Liver (tissue), 9 donors: ENCODE data around the gene ZC3H8. TPM values are rescaled to one million over a fixed set of nuclear protein-coding genes. Genes with fewer than 3 reads are reported as not detected.

Source experiments
- DNase-seq: peaks from one replicate; pipeline ENCODE4 v3.0.0-alpha.2; 2017; ENCODE audit warnings: low spot score
- H3K27ac ChIP-seq, 2 donors: one replicate each; pipeline ENCODE4 v1.7.0; 2013; ENCODE audit warnings: inconsistent platforms in 2 of 2, low read length in 2 of 2, control low read depth in 1 of 2, low read depth in 1 of 2, mild to moderate bottlenecking in 1 of 2
- H3K27me3 ChIP-seq, 4 donors: one replicate each; pipeline versions ENCODE4 v1.6.1 to v1.7.0; 2013; ENCODE audit warnings: low read length in 3 of 4, inconsistent platforms in 1 of 4, mild to moderate bottlenecking in 1 of 4, moderate library complexity in 1 of 4; ENCODE audit not compliant: control insufficient read depth in 4 of 4, insufficient read depth in 4 of 4
- H3K36me3 ChIP-seq, 4 donors: one replicate each; pipeline versions ENCODE4 v1.6.1 to v1.7.0; 2013; ENCODE audit warnings: low read length in 3 of 4, mild to moderate bottlenecking in 3 of 4, low read depth in 1 of 4, moderate library complexity in 1 of 4; ENCODE audit not compliant: control insufficient read depth in 4 of 4, insufficient read depth in 3 of 4
- H3K4me1 ChIP-seq, 4 donors: one replicate each; pipeline versions ENCODE4 v1.6.1 to v1.7.0; 2013; ENCODE audit warnings: low read length in 3 of 4, mild to moderate bottlenecking in 3 of 4, moderate library complexity in 1 of 4; ENCODE audit not compliant: control insufficient read depth in 4 of 4, insufficient read depth in 4 of 4
- H3K4me3 ChIP-seq, 3 donors: one replicate each; pipeline versions ENCODE4 v1.6.1 to v1.7.0; 2013; ENCODE audit warnings: low read length in 3 of 3, control low read depth in 1 of 3, low read depth in 1 of 3, mild to moderate bottlenecking in 1 of 3
- H3K9ac ChIP-seq, 2 donors: one replicate each; pipeline ENCODE4 v1.7.0; 2013; ENCODE audit warnings: low read length in 2 of 2, mild to moderate bottlenecking in 2 of 2, moderate library complexity in 2 of 2, control low read depth in 1 of 2, low read depth in 1 of 2
- H3K9me3 ChIP-seq, 4 donors: one replicate each; pipeline versions ENCODE4 v1.6.1 to v1.7.0; 2013; ENCODE audit warnings: low read length in 3 of 4; ENCODE audit not compliant: control insufficient read depth in 4 of 4
- ATF3 ChIP-seq: IDR thresholded peaks from 2 replicates; pipeline ENCODE4 v1.6.1; 2016; ENCODE audit warnings: antibody characterized with exemption
- CTCF ChIP-seq: fragments of 150-350 bp; IDR thresholded peaks from 2 replicates; pipeline ENCODE4 v1.5.1; 2017; ENCODE audit warnings: improper control_type of control experiment, low read depth, low read length; ENCODE audit not compliant: missing input control
- EGR1 ChIP-seq, 2 donors: IDR thresholded peaks; 2 replicates each; pipeline ENCODE4 v1.6.1; 2016 to 2018; ENCODE audit warnings: antibody characterized with exemption in 2 of 2, low read depth in 2 of 2
- FOXA1 ChIP-seq: IDR thresholded peaks from 2 replicates; pipeline ENCODE4 v1.6.1; 2016; ENCODE audit warnings: antibody characterized with exemption
- FOXA2 ChIP-seq: IDR thresholded peaks from 2 replicates; pipeline ENCODE4 v1.6.1; 2016; ENCODE audit warnings: antibody characterized with exemption
- GABPA ChIP-seq, 2 donors: IDR thresholded peaks in 1 of 2; conservative IDR thresholded peaks in 1 of 2; 2 replicates each; pipeline ENCODE4 v1.6.1; 2016; ENCODE audit warnings: antibody characterized with exemption in 2 of 2, mild to moderate bottlenecking in 1 of 2, moderate library complexity in 1 of 2
- HNF4A ChIP-seq, 2 donors: conservative IDR thresholded peaks; 2 replicates each; pipeline ENCODE4 v1.6.1; 2016; ENCODE audit warnings: antibody characterized with exemption in 2 of 2, mild to moderate bottlenecking in 2 of 2
- HNF4G ChIP-seq: IDR thresholded peaks from 2 replicates; pipeline ENCODE4 v1.6.1; 2016; ENCODE audit warnings: antibody characterized with exemption
- JUND ChIP-seq, 2 donors: IDR thresholded peaks; 2 replicates each; pipeline ENCODE4 v1.6.1; 2016; ENCODE audit warnings: antibody characterized with exemption in 2 of 2
- NR2F2 ChIP-seq: IDR thresholded peaks from 2 replicates; pipeline ENCODE4 v1.6.1; 2016; ENCODE audit warnings: antibody characterized with exemption
- RAD21 ChIP-seq, 2 donors: IDR thresholded peaks; 2 replicates each; pipeline ENCODE4 v1.6.1; 2016; ENCODE audit warnings: antibody characterized with exemption in 2 of 2, mild to moderate bottlenecking in 2 of 2
- REST ChIP-seq: IDR thresholded peaks from 2 replicates; pipeline ENCODE4 v1.6.1; 2016; ENCODE audit warnings: antibody characterized with exemption, mild to moderate bottlenecking
- RXRA ChIP-seq, 2 donors: IDR thresholded peaks; 2 replicates each; pipeline ENCODE4 v1.6.1; 2017 to 2018; ENCODE audit warnings: antibody characterized with exemption in 2 of 2, mild to moderate bottlenecking in 1 of 2
- SP1 ChIP-seq: IDR thresholded peaks from 2 replicates; pipeline ENCODE4 v1.6.1; 2018; ENCODE audit warnings: antibody characterized with exemption, mild to moderate bottlenecking
- TAF1 ChIP-seq: conservative IDR thresholded peaks from 2 replicates; pipeline ENCODE4 v1.6.1; 2016; ENCODE audit warnings: antibody characterized with exemption, mild to moderate bottlenecking
- YY1 ChIP-seq: IDR thresholded peaks from 2 replicates; pipeline ENCODE4 v1.6.1; 2016; ENCODE audit warnings: antibody characterized with exemption, mild to moderate bottlenecking
- ZBTB33 ChIP-seq: IDR thresholded peaks from 2 replicates; pipeline ENCODE4 v1.6.1; 2016; ENCODE audit warnings: antibody characterized with exemption
- WGBS: extraction: QIAGEN DNeasy Blood & Tissue Kit; methylation state at CpG from one replicate; pipeline ENCODE4 v1.1.7; 2013; 5-methylcytosine and 5-hydroxymethylcytosine counted together
- polyA plus RNA-seq, 2 donors: library from polyadenylated mRNA; stranded (reverse) in 1 of 2; unstranded in 1 of 2; fragments of 200-250 nt in 1 of 2; fragments of >200 nt in 1 of 2; fragmentation: Nextera tagmentation in 1 of 2; extraction: Ambion mirVana in 1 of 2; gene quantifications; one replicate each; pipeline versions ENCODE4 v1.2.1 to v1.2.3, GENCODE V29; 2013 to 2015
- total RNA-seq, 2 donors: library from RNA; depleted of rRNA; stranded (reverse); fragments of >200 nt; gene quantifications; one replicate each; pipeline ENCODE4 v1.2.3, GENCODE V29; 2014
- donor health status: healthy.
- donor health status: healthy.
- donor health status: healthy.
- donor health status: healthy.
- donor health status: healthy.

Gene ZC3H8
- total and polyA plus RNA-seq, 4 donors, result 2.4 to 8.9 (median 6.5) TPM

GRCh38 chr2:112275887-112276773, 21.3 kb upstream of the ZC3H8 start (continued):
- TF ChIP-seq REST (no peak), FOXA1 (peak; percentile 29), JUND (IDR thresholded peaks at IDR 0.05) (no peak)

- TF ChIP-seq RXRA (IDR thresholded peaks at IDR 0.05) (peak; percentile 6 to 38), RAD21 (IDR thresholded peaks at IDR 0.05) (peak; percentile 36 to 53), ZBTB33 (no peak), REST (peak; percentile 94), EGR1 (IDR thresholded peaks at IDR 0.05; ENCODE audit: low read depth in 2 of 2) (peak in 1 of 2 donors; percentile 76), YY1 (peak; percentile 99), ATF3 (no peak), GABPA (IDR thresholded peaks at IDR 0.05 in 1 of 2, conservative IDR thresholded peaks at IDR 0.05 in 1 of 2) (peak in 1 of 2 donors; percentile 43), FOXA2 (no peak), NR2F2 (no peak), FOXA1 (peak; percentile 47), HNF4A (conservative IDR thresholded peaks at IDR 0.05) (peak; percentile 50 to 52), SP1 (peak; percentile 93), TAF1 (peak; percentile 94), HNF4G (peak; percentile 45), CTCF (peak; percentile 5)
- Histone ChIP-seq H3K9ac (peak within 1 kb of the TSS; percentile 93 to 96), H3K4me3 (peak within 1 kb of the TSS; percentile 71 to 94 (median 83)), H3K27me3 (no peaks in the 10 kb centered on the region), H3K36me3 (no peaks in the 10 kb centered on the region), H3K4me1 (peaks cover 0 to 13% (median under 1%) of the 10 kb centered on the region in 4 donors), H3K27ac (peak within 1 kb of the TSS; percentile 99 to 100), H3K9me3 (no peaks in the 10 kb centered on the region)
- peak; percentile 100 for DNase-seq
- WGBS, result under 1% methylated on average over 60 of the region's 60 CpGs
Observed at GRCh38 chr2:112275311-112275886, 20.6 kb upstream of the ZC3H8 start, which contains the start of gene ZC3H6. ZC3H6 (plus strand) TSS chr2:112275597; CDS start chr2:112275995, 398 bp downstream.
